Bronchus fibroblast of lung (primary cell): Measurements from ENCODE around the gene CAMK2G. TPM values are rescaled to one million over a fixed set of nuclear protein-coding genes. Genes with fewer than 3 reads are reported as not detected.

Experiments
- total RNA-seq: library from RNA; depleted of rRNA; stranded (reverse); fragments of >200 nt; gene quantifications from 2 replicates; pipeline ENCODE4 v1.2.3, GENCODE V29; 2015

Gene CAMK2G
- total RNA-seq: 12.8 and 17.2 TPM in 2 replicates

GRCh38 chr10:73874267-73875138 lies at the start of gene CAMK2G:
Gene CAMK2G, minus strand, starts transcription at chr10:73874555. Its CDS starts 94 bp downstream, at chr10:73874461.

GRCh38 chr10:73910764-73911552 lies 36.6 kb upstream of the CAMK2G start, which contains the start of gene PLAU:
Gene PLAU, plus strand, starts transcription at chr10:73911132. Its CDS starts 424 bp downstream, at chr10:73911556.

DNA sequence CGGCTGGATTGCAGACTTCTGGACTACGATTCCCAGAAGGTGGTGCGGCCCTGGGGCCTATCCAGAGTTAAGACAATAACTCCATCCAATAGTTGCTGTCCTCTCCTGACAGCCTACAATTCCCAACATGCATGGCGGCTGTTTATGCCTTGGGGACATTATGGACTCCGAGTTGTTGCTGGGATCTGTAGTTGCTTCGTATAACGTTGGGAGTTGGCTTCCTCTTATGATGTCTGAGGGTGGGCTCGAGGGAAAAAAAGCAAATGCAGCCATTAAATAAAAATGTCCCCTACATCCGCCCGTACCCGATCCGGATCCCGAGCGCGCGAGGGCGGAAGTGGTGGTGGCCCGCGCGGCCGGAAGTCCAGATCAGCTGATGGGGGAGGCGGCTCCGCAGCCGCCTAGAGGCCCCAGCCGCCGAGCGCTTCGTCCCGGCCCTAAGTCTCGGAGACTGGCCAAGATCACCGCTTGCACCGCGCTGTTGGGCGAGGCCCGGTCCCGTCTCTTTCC lies 89.1 kb downstream of the CAMK2G start, which contains the start of gene ZSWIM8:
Gene ZSWIM8 (plus strand): TSS at position 396 of the 510 bp plus-strand sequence. CDS start 273 bp downstream, outside the sequence.

GRCh38 chr10:73781879-73782748 lies 92.2 kb downstream of the CAMK2G start, which contains the start of gene CHCHD1:
Gene CHCHD1, plus strand, starts transcription at chr10:73782048. Its CDS starts 28 bp downstream, at chr10:73782076.

Other genes starting within 250 kb of the CAMK2G start
- 0.15 TPM in 1 of 2 replicates, not detected in the other for gene MYOZ1, start 233.1 kb downstream of the CAMK2G start, total RNA-seq
- gene SYNPO2L, start 218.5 kb downstream of the CAMK2G start, total RNA-seq: under 0.01 TPM in 1 of 2 replicates, not detected in the other
- 2.5 TPM in 2 replicates for gene AGAP5, start 176.4 kb downstream of the CAMK2G start, total RNA-seq
- gene SEC24C, start 130.2 kb downstream of the CAMK2G start, total RNA-seq: 62.7 and 70.6 TPM in 2 replicates
- gene CHCHD1, start 92.5 kb downstream of the CAMK2G start, total RNA-seq: 40.7 and 47.4 TPM in 2 replicates
- 40.1 and 45.7 TPM in 2 replicates for gene ZSWIM8, start 88.9 kb downstream of the CAMK2G start, total RNA-seq
- gene NDST2, start 63.0 kb downstream of the CAMK2G start, total RNA-seq: 13.1 and 21.9 TPM in 2 replicates
- 54.8 and 56.8 TPM in 2 replicates for gene PLAU, start 36.6 kb upstream of the CAMK2G start, total RNA-seq
- gene VCL, start 123.6 kb upstream of the CAMK2G start, total RNA-seq: 106 and 117 TPM in 2 replicates